Activated T-cell treated with anti-CD3 and anti-CD28 coated beads, Interleukin-2, amount 50 U/mL, for 24 hours (primary cell): ENCODE results near the gene ZNF780A.

Source experiments
- DNase-seq: peaks from one replicate; pipeline ENCODE4 v3.0.0-alpha.2; 2020
- H3K27ac Mint-ChIP-seq: 2 replicates; pipeline ENCODE4 v1.8.0; 2020; ENCODE audit warnings: mild to moderate bottlenecking, mixed read lengths
- H3K27me3 Mint-ChIP-seq: 2 replicates; pipeline ENCODE4 v1.8.0; 2020; ENCODE audit warnings: mixed read lengths
- H3K36me3 Mint-ChIP-seq: 2 replicates; pipeline ENCODE4 v1.8.0; 2020; ENCODE audit warnings: low read depth, mixed read lengths
- H3K4me1 Mint-ChIP-seq: 2 replicates; pipeline ENCODE4 v1.8.0; 2020; ENCODE audit warnings: low read depth, mixed read lengths
- H3K4me3 Mint-ChIP-seq: 2 replicates; pipeline ENCODE4 v1.8.0; 2020; ENCODE audit warnings: mild to moderate bottlenecking, moderate library complexity, mixed read lengths
- H3K9me3 Mint-ChIP-seq: 2 replicates; pipeline ENCODE4 v1.8.0; 2020; ENCODE audit warnings: mixed read lengths

Gene ZNF780A

DNA sequence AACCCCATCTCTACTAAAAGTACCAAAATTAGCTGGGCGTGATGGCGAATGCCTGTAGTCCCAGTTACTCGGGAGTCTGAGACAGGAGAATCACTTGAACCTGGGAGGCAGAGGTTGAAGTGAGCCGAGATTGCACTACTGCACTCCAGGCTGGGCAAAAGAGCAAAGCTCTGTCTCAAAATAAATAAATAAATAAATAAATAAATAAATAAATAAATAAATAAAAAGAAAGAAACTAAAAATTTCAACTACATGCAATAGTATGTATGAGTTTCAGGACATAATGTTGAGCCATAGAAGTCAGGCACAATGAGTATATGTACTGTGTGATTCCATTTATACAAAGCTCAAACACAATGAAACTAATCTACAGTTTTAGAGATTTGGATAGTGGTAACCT lies 12.9 kb upstream of the ZNF780A start:
- Mint-ChIP-seq H3K27ac (no peak overlapping the region), H3K36me3 (no peaks in the 10 kb centered on the region), H3K4me1 (no peaks in the 10 kb centered on the region), H3K9me3 (peaks cover 2% of the 10 kb centered on the region), H3K27me3 (no peaks in the 10 kb centered on the region), H3K4me3 (no peak overlapping the region)
- DNase-seq, result no peak

- no peak overlapping the region for H3K4me3 Mint-ChIP-seq
- no peak overlapping the region for H3K27ac Mint-ChIP-seq
- peaks cover 2% of the 10 kb centered on the region for H3K9me3 Mint-ChIP-seq
- H3K36me3 Mint-ChIP-seq, result no peaks in the 10 kb centered on the region
- H3K27me3 Mint-ChIP-seq, result peaks cover 5% of the 10 kb centered on the region
- DNase-seq, result no peak
- no peaks in the 10 kb centered on the region for H3K4me1 Mint-ChIP-seq
Measured at GRCh38 chr19:40101813-40102212, 11.1 kb upstream of the ZNF780A start.

GRCh38 chr19:40093416-40093815 lies 2.7 kb upstream of the ZNF780A start:
- Mint-ChIP-seq H3K36me3 (peaks cover 24% of the 10 kb centered on the region), H3K4me3 (no peak overlapping the region), H3K9me3 (no peaks in the 10 kb centered on the region), H3K27ac (no peak overlapping the region), H3K27me3 (peaks cover 16% of the 10 kb centered on the region), H3K4me1 (peaks cover 32% of the 10 kb centered on the region)
- DNase-seq, result no peak

DNA sequence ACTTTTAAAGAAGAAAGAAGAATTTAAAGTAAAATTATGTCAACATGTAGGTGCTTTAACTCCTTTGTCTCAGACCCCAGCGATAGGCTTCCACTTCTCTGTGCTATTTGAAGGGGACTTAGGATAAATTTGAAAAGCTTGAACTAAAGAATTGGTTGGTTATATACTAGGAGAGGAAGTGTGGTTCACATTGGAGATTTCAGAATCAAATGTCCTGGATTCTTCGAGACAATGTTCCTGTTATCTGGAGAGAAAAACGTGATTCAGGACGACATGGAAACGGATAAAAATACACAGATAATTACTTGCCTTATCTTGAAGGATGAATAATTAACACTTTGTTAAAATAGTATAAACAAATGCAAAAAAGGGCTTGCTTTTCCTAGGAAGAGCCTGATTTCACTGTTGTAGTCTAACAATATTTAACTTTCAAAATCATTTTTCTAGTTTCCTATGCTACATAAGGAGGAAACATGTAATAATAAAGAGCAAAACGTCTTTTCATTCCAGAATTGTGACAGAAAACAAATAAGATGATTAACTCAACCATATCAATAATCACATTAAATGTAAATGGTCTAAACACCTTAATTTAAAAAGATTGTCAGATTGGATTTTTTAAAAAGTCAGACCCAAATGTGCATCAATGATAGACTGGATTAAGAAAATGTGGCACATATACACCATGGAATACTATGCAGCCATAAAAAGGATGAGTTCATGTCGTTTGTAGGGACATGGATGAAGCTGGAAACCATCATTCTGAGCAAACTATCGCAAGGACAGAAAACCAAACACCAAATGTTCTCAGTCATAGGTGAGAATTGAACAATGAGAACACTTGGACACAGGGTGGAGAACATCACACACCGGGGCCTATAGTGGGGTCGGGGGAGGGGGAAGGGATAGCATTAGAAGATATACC lies 724 bp upstream of the ZNF780A start:
- H3K9me3 Mint-ChIP-seq, result no peaks in the 10 kb centered on the region
- H3K27ac Mint-ChIP-seq, result peak overlapping the region; percentile 100
- peaks cover 45% of the 10 kb centered on the region for H3K4me1 Mint-ChIP-seq
- H3K36me3 Mint-ChIP-seq, result peaks cover 33% of the 10 kb centered on the region
- DNase-seq, result no peak
- H3K27me3 Mint-ChIP-seq, result peaks cover 8% of the 10 kb centered on the region
- H3K4me3 Mint-ChIP-seq, result peak overlapping the region; percentile 100

DNA sequence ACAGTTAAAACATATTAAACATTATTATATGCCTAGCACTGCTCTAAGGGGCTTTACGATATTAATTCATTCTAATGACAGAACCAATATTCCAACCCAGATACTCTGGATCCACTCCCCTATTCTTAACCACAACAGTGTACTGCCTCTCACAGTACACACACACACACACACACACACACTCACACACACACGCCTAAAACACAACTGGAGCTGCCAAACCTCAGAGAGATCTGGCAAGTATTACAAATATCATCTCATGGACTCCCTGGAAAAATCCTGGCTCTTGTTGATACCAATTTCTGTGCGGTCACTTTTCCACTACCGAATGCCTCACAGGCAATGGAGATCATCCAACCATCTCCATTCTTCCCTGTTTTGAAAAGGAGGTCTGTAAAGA lies 1.3 kb downstream of the ZNF780A start:
- peak overlapping the region; percentile 100 for H3K27ac Mint-ChIP-seq
- no peaks in the 10 kb centered on the region for H3K9me3 Mint-ChIP-seq
- H3K36me3 Mint-ChIP-seq, result peaks cover 44% of the 10 kb centered on the region
- peak overlapping the region; percentile 100 for H3K4me3 Mint-ChIP-seq
- no peaks in the 10 kb centered on the region for H3K27me3 Mint-ChIP-seq
- no peak for DNase-seq
- peaks cover 45% of the 10 kb centered on the region for H3K4me1 Mint-ChIP-seq

DNA sequence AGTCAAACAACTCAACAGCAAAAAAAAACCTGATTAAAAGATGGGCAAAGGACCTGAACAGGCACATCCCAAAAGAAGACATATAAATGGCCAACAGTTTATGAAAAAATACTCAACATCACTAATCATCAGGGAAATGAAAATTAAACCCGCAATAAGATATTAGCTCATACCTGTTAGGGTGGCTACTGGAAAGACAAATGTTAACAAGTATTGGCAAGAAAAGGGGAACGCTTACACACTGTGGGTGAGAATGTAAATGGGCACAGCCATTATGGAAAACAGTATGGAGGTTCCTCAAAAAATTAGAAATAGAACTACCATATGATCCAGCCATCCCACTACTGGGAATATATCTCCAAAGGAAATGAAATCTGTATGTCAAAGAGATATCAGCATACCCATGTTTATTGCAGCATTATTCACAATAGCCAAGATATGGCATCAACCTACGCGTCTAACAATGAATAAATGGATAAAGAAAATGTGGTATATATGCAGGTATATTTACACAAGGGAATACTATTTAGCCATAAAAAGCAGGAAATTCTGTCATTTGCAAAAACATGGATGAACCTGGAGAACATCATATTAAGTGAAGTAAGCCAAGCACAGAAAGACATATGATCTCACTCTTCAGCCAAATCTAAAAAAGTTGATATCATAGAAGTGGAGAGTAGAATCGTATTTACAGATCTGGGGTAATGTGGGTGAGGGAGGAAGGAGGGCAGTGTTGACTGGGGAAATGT lies 2.3 kb downstream of the ZNF780A start:
- no peak for DNase-seq
- peaks cover 45% of the 10 kb centered on the region for H3K4me1 Mint-ChIP-seq
- no peak overlapping the region for H3K27ac Mint-ChIP-seq
- no peaks in the 10 kb centered on the region for H3K27me3 Mint-ChIP-seq
- peaks cover 53% of the 10 kb centered on the region for H3K36me3 Mint-ChIP-seq
- H3K4me3 Mint-ChIP-seq, result peak overlapping the region; percentile 100
- no peaks in the 10 kb centered on the region for H3K9me3 Mint-ChIP-seq

DNA sequence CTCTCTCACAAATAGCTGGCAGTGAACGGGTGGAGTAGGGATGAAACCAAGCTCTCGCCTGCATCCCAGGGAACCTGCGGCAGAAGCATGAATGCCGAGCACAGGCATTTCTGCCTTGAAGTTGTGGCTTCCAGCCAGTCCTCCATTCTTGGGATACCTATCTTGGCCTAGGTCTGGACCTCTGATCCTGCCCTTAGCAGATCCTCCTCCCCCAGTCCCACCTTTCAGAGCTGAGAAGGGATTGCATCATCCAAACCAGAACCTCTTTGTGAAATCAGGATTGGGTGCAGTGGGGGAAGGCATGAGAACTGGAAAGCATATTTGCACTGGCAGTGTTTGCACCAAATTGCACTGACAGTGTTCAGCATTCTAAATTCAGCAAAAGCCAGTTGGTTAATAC lies 5.8 kb downstream of the ZNF780A start:
- H3K4me3 Mint-ChIP-seq, result no peak overlapping the region
- H3K27me3 Mint-ChIP-seq, result no peaks in the 10 kb centered on the region
- peak overlapping the region; percentile 12 for H3K27ac Mint-ChIP-seq
- H3K36me3 Mint-ChIP-seq, result peaks cover 76% of the 10 kb centered on the region
- H3K9me3 Mint-ChIP-seq, result peaks cover 9% of the 10 kb centered on the region
- H3K4me1 Mint-ChIP-seq, result peaks cover 28% of the 10 kb centered on the region
- no peak for DNase-seq

DNA sequence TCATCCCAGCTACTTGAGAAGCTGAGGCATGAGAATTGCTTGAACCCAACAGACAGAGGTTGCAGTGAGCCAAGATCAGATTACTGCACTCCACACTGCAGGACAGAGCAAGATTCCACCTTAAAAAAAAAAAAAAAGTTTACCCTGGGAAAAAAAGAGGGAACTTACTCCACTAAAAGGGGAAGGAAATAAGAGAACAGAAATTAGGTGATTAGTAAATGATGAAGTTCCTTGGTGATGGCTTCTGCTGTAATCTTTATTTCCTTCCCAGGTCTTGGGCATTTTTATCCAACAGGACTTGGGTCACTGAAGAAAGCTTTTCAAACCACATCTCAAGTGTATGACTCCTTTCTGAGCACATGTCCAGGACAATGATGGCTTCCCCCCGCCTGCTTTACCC lies 9.3 kb downstream of the ZNF780A start:
- Mint-ChIP-seq H3K4me3 (no peak overlapping the region), H3K36me3 (peaks cover 91% of the 10 kb centered on the region), H3K4me1 (no peaks in the 10 kb centered on the region), H3K9me3 (peaks cover 39% of the 10 kb centered on the region), H3K27ac (peak overlapping the region; percentile 20), H3K27me3 (no peaks in the 10 kb centered on the region)
- no peak for DNase-seq

DNA sequence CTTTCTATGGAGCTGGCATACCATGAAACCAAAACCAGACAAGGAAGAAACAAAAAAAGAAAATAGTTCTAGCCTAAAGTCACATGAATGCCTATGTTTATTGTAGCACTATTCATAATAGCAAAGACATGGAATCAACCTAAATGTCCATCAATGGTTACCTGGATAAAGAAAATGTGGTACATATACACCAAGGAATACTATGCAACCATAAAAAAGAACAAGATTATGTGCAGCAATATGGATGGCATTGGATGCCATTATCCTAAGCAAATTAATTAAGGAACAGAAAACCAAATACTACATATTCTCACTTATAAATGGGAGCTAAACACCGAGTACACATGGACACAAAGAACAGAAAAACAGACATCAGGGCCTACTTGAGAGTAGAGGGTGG lies 10.5 kb downstream of the ZNF780A start:
- DNase-seq, result no peak
- Mint-ChIP-seq H3K27me3 (no peaks in the 10 kb centered on the region), H3K36me3 (peaks cover 99% of the 10 kb centered on the region), H3K27ac (no peak overlapping the region), H3K4me1 (no peaks in the 10 kb centered on the region), H3K4me3 (no peak overlapping the region), H3K9me3 (peaks cover 49% of the 10 kb centered on the region)

- H3K4me1 Mint-ChIP-seq, result no peaks in the 10 kb centered on the region
- no peak for DNase-seq
- H3K36me3 Mint-ChIP-seq, result peaks cover 100% of the 10 kb centered on the region
- peaks cover 66% of the 10 kb centered on the region for H3K9me3 Mint-ChIP-seq
- H3K27ac Mint-ChIP-seq, result no peak overlapping the region
- H3K27me3 Mint-ChIP-seq, result no peaks in the 10 kb centered on the region
- no peak overlapping the region for H3K4me3 Mint-ChIP-seq
Measured at GRCh38 chr19:40078377-40078776, 12.4 kb downstream of the ZNF780A start.

DNA sequence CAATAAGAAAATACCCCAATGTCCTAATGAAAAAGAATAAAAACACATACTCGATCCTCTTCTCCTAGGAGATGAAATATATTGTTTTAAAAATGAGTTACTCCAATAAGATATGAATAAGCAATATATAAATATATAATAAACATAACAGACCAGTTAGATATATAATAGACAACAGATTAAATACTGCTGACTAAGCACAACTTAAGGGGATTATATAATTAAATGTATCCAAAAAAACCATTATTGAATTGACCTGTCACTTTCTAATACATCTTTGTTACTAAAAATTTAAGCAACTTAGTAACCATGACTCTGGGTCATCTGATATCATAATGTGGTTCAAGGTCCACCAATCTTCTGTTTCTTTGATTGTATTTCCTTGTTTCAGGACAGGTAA lies 20.7 kb downstream of the ZNF780A start:
- DNase-seq, result no peak
- Mint-ChIP-seq H3K9me3 (peaks cover 50% of the 10 kb centered on the region), H3K27ac (no peak overlapping the region), H3K4me3 (no peak overlapping the region), H3K27me3 (no peaks in the 10 kb centered on the region), H3K4me1 (no peaks in the 10 kb centered on the region), H3K36me3 (peaks cover 67% of the 10 kb centered on the region)

- Mint-ChIP-seq H3K36me3 (peaks cover 19% of the 10 kb centered on the region), H3K4me1 (peaks cover 20% of the 10 kb centered on the region), H3K27me3 (peaks cover 6% of the 10 kb centered on the region), H3K9me3 (peaks cover 32% of the 10 kb centered on the region), H3K4me3 (no peak overlapping the region), H3K27ac (no peak overlapping the region)
- no peak for DNase-seq
Measured at GRCh38 chr19:40059624-40060023, 31.1 kb downstream of the ZNF780A start.

DNA sequence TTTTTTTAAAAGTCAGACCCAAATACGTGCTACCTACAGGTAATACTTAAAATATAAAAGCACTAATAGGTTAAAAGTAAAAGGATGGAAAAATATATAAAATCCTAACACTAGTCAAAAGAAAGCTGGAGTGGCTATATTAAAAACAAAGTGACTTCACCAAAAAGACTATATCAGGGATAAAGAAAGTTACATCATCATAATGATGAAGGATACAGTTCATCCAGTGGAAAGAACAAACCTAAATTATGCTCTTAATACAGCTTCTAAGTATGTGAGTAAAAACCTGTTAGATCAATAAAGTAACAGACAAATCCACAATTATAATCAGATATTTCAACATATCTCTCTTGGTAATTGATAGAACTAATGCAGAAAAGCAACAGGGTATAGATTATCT lies 33.6 kb downstream of the ZNF780A start:
- Mint-ChIP-seq H3K36me3 (peaks cover 43% of the 10 kb centered on the region), H3K9me3 (peaks cover 25% of the 10 kb centered on the region), H3K27me3 (peaks cover 6% of the 10 kb centered on the region), H3K4me3 (peak overlapping the region; percentile 100), H3K4me1 (peaks cover 44% of the 10 kb centered on the region), H3K27ac (no peak overlapping the region)
- no peak for DNase-seq

GRCh38 chr19:40056505-40056904 lies 34.2 kb downstream of the ZNF780A start:
- Mint-ChIP-seq H3K4me3 (peak overlapping the region; percentile 100), H3K27me3 (peaks cover 6% of the 10 kb centered on the region), H3K4me1 (peaks cover 48% of the 10 kb centered on the region), H3K27ac (peak overlapping the region; percentile 98), H3K9me3 (peaks cover 24% of the 10 kb centered on the region), H3K36me3 (peaks cover 47% of the 10 kb centered on the region)
- DNase-seq, result no peak
